DND-41 (cell line): Measurements from ENCODE around the gene ZSCAN25.

Experiments
- CTCF ChIP-seq: IDR thresholded peaks from 2 replicates; pipeline ENCODE4 v1.5.1; 2012; ENCODE audit warnings: borderline replicate concordance, low read length, moderate library complexity, mild to moderate bottlenecking; ENCODE audit not compliant: poor library complexity, severe bottlenecking; ENCODE audit errors: extremely low read depth
- EZH2 ChIP-seq: IDR thresholded peaks from 3 replicates; pipeline ENCODE4 v1.6.1; 2012; ENCODE audit warnings: borderline replicate concordance, low read depth, mild to moderate bottlenecking, moderate library complexity, low read length, inconsistent platforms; ENCODE audit not compliant: severe bottlenecking

- TF ChIP-seq CTCF (no peak), EZH2 (no peak)
These were observed 45.0 kb upstream of the ZSCAN25 start for GRCh38 chr7:99571768-99572167.
